Uterus (tissue), 2 donors: ENCODE data around the gene EXOC2.

Source experiments
- CTCF ChIP-seq, 4 experiments: fragments of 200-600 bp in 2 of 4; fragments of 450-650 bp in 2 of 4; sonication (generic) in 2 of 4; IDR thresholded peaks; one replicate each; pipeline ENCODE4 v1.5.1; 2016 to 2019; ENCODE audit warnings: antibody characterized with exemption in 4 of 4, mild to moderate bottlenecking in 2 of 4, moderate library complexity in 1 of 4
- POLR2A ChIP-seq, 2 donors: fragments of 450-650 bp; IDR thresholded peaks; one replicate each; pipeline ENCODE4 v1.6.1; 2016; ENCODE audit warnings: antibody characterized with exemption in 2 of 2, mild to moderate bottlenecking in 1 of 2, moderate library complexity in 1 of 2

- TF ChIP-seq CTCF (IDR thresholded peaks at IDR 0.05) (no peak), POLR2A (IDR thresholded peaks at IDR 0.05) (no peak)
Observed at GRCh38 chr6:622462-622861, 70.5 kb downstream of the EXOC2 start.
